Endometrial microvascular endothelial cells (primary cell): ENCODE results near the gene BAD. TPM values are rescaled to one million over a fixed set of nuclear protein-coding genes. Genes with fewer than 3 reads are reported as not detected.

Experiments
- in situ Hi-C: cut with HindIII; loops from 2 replicates; pipeline ENCODE4 v1.10.0; 2017; ENCODE audit warnings: low sequenced_read_pairs, low pct_unique_long_range_greater_than_20kb; ENCODE audit errors: inconsistent ontology term
- total RNA-seq: library from RNA; depleted of rRNA; stranded (reverse); fragments of >200 nt; gene quantifications from one replicate; pipeline ENCODE4 v1.2.3, GENCODE V29; 2015; ENCODE audit errors: inconsistent ontology term

Gene BAD
- total RNA-seq, 1 donor from 2014 or later = 91.0 TPM

GRCh38 chr11:64238999-64239398 is 45.5 kb downstream of the BAD start:
- in situ Hi-C loops = no loop called here

GRCh38 chr11:64238076-64238475 is 46.4 kb downstream of the BAD start:
- in situ Hi-C loops = no loop called here

GRCh38 chr11:64237484-64237951 is 46.9 kb downstream of the BAD start:
- in situ Hi-C loops = no loop called here

GRCh38 chr11:64235437-64236161 is 48.9 kb downstream of the BAD start:
- in situ Hi-C loops = no loop called here

- in situ Hi-C loops = no loop called here
These were observed 49.7 kb downstream of the BAD start for GRCh38 chr11:64234647-64235379.

GRCh38 chr11:64233913-64234586 is 50.4 kb downstream of the BAD start, which contains the start of gene VEGFB:
TSS of gene VEGFB (plus strand) at chr11:64234584. CDS start at chr11:64234834, 250 bp downstream.
- in situ Hi-C loops = no loop called here

- in situ Hi-C loops = no loop called here
These were observed 51.5 kb downstream of the BAD start for GRCh38 chr11:64232967-64233315.

GRCh38 chr11:64232182-64232966 is 52.1 kb downstream of the BAD start:
- in situ Hi-C loops = no loop called here

- in situ Hi-C loops = no loop called here
These were observed 52.9 kb downstream of the BAD start for GRCh38 chr11:64231546-64231945.

GRCh38 chr11:64230985-64231365 is 53.5 kb downstream of the BAD start:
- in situ Hi-C loops = no loop called here

- in situ Hi-C loops = no loop called here
These were observed 54.1 kb downstream of the BAD start, which contains the start of gene DNAJC4 for GRCh38 chr11:64230171-64230984. TSS of gene DNAJC4 (plus strand) at chr11:64230548. CDS start at chr11:64230855, 307 bp downstream.

GRCh38 chr11:64229744-64230170 is 54.7 kb downstream of the BAD start:
- in situ Hi-C loops = no loop called here

GRCh38 chr11:64229090-64229743 is 55.2 kb downstream of the BAD start:
- in situ Hi-C loops = no loop called here

GRCh38 chr11:64227405-64227956 is 57.0 kb downstream of the BAD start:
- in situ Hi-C loops = no loop called here

GRCh38 chr11:64226507-64227051 is 57.9 kb downstream of the BAD start:
- in situ Hi-C loops = no loop called here

GRCh38 chr11:64225608-64226506 is 58.6 kb downstream of the BAD start, which contains the start of the genes NUDT22 and TRPT1:
TSS of gene NUDT22 (plus strand) at chr11:64226274. CDS start at chr11:64226653, 379 bp downstream.
TSS of gene TRPT1 (minus strand) at chr11:64226186. CDS start at chr11:64225860, 326 bp downstream.
- in situ Hi-C loops = no loop called here
